IPS-20b (cell line): ENCODE results near the gene CLDN7.
"Not testable (repeated sequence)": the region's sequence is repeated elsewhere in the genome, so short reads cannot be mapped to it uniquely, and the experiment has no call there.

ENCODE experiments used
- H3K27ac ChIP-seq: one replicate; pipeline ENCODE4 v1.5.1; 2013; ENCODE audit warnings: low read length
- H3K27me3 ChIP-seq: 2 replicates; pipeline ENCODE4 v1.6.1; 2013; ENCODE audit warnings: mild to moderate bottlenecking, low read length, inconsistent platforms; ENCODE audit not compliant: insufficient read depth
- H3K36me3 ChIP-seq: 2 replicates; pipeline ENCODE4 v1.6.1; 2013; ENCODE audit warnings: low read depth, mild to moderate bottlenecking, inconsistent platforms, low read length, moderate library complexity; ENCODE audit not compliant: insufficient read depth
- H3K4me1 ChIP-seq: 2 replicates; pipeline ENCODE4 v1.6.1; 2013; ENCODE audit warnings: mild to moderate bottlenecking, control low read depth, inconsistent platforms, low read length, moderate library complexity; ENCODE audit not compliant: insufficient read depth
- H3K4me3 ChIP-seq: 2 replicates; pipeline ENCODE4 v1.5.1; 2013; ENCODE audit warnings: mild to moderate bottlenecking, low read length, inconsistent platforms
- H3K9ac ChIP-seq: 2 replicates; pipeline ENCODE4 v1.6.1; 2013; ENCODE audit warnings: low read depth, mild to moderate bottlenecking, inconsistent platforms, low read length, moderate library complexity
- H3K9me3 ChIP-seq: 2 replicates; pipeline ENCODE4 v1.6.1; 2013; ENCODE audit warnings: mild to moderate bottlenecking, low read depth, low read length, inconsistent platforms; ENCODE audit not compliant: insufficient read depth

CLDN7 gene

DNA sequence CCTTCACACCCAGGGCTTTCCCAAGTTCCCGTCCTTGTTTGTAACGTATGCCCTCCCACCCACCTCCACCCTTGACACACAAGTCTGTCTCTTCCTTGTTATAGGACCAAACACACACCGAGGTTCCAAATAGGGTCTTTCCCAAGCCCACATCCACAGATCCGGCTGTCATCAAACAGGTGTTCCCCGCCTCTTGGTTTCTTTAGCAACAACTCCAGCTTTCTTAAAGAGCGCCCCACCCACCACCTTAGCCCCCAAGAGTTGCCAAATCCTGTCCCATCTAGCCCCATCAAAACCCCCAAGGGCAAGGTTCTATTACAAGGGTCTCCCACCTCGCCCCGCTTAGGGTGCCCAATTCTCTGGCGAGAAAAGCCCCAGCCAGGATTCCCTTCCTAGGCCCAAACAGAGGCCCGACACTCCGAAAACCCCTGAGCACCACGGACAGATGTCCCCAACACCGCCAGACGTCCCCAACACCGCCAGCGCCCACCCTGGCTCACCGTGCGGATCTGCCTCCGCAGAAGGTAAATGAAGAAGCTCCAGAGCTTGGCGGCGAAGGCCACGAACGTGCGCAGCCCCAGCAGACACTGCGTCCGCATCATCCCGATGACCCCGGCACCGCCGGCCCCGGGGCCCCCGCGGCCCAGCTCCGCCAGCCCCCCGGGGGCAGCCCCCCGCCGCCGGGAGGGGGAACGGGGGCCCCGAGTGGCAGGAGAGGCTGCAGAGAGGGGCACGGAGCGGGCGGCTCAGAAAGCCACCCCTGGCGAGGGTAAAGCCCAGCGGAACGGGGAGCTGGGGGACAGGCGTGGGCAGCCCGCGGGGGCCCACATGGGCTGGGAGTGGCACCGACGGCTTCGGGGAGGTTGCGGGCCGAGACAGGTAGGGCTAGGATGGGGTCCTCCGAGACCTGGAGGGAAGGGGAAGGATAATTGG lies 11.3 kb downstream of the CLDN7 start:
- peak overlapping the region; percentile 94 for H3K9ac ChIP-seq
- peak overlapping the region; percentile 92 for H3K4me3 ChIP-seq

DNA sequence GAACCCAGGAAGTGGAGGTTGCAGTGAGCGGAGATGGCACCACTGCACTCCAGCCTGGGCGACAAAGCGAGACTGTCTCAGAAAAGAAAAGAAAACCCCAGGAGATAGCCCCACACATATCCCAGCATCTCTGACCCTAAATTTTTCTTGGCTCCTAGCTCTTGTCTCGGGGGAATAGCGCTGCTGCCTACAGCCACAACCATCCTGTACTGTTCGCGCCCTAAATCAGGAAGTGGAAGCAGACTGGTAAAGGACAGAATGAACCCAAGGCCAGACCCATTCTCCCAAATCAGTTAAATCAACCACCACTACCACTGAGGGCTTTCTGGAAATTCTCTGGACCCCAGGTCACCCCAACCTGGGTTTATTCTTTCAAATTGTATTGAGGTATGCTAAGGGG lies 12.4 kb downstream of the CLDN7 start:
- H3K27me3 ChIP-seq, result no peaks in the 10 kb centered on the region
- peaks cover 7% of the 10 kb centered on the region for H3K4me1 ChIP-seq
- no peak overlapping the region for H3K27ac ChIP-seq
- peaks cover 34% of the 10 kb centered on the region for H3K36me3 ChIP-seq
- H3K9ac ChIP-seq, result peak overlapping the region; percentile 94; the same call in 1 of the 2 replicates
- no peaks in the 10 kb centered on the region for H3K9me3 ChIP-seq
- peak overlapping the region; percentile 92; the same call in 1 of the 2 replicates for H3K4me3 ChIP-seq

More for the DNA sequence above, 11.3 kb downstream of the CLDN7 start:
- H3K4me1 ChIP-seq, result peaks cover 7% of the 10 kb centered on the region
- peak overlapping the region; percentile 48 for H3K27ac ChIP-seq
- H3K36me3 ChIP-seq, result peaks cover 37% of the 10 kb centered on the region
- no peaks in the 10 kb centered on the region for H3K27me3 ChIP-seq
- H3K9me3 ChIP-seq, result no peaks in the 10 kb centered on the region

GRCh38 chr17:7249214-7249613 lies 13.1 kb downstream of the CLDN7 start:
- H3K9ac ChIP-seq, result 0 out of 2 replicates have a peak overlapping the region, but pooled peaks have one; percentile 27
- H3K27ac ChIP-seq, result no peak overlapping the region
- H3K36me3 ChIP-seq, result peaks cover 34% of the 10 kb centered on the region
- peaks cover 7% of the 10 kb centered on the region for H3K4me1 ChIP-seq
- no peaks in the 10 kb centered on the region for H3K27me3 ChIP-seq
- no peak overlapping the region for H3K4me3 ChIP-seq
- H3K9me3 ChIP-seq, result no peaks in the 10 kb centered on the region

DNA sequence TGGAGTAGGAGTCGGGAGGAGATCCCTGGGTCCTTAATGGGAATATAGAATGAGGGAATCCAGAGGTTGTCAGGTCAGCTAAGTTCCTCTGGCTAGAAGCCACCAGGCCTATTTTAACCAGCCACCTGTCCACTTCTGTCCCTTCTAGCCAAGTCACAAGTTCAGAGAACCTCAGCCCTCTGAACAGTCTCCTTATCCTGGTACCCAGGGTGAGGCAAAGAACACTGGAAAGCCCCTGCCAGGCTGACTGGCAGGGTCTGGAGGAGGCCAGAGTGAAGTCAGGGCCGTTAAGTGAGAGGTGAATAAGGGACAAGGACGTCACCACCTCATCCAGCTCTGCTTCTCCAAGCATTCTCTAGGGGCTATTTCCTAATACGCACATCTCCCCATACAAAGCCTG lies 13.5 kb downstream of the CLDN7 start:
- Histone ChIP-seq H3K4me3 (no peak overlapping the region), H3K4me1 (peaks cover 7% of the 10 kb centered on the region), H3K9me3 (no peaks in the 10 kb centered on the region), H3K27ac (no peak overlapping the region), H3K36me3 (peaks cover 34% of the 10 kb centered on the region), H3K9ac (peak overlapping the region; percentile 27; the same call in 1 of the 2 replicates), H3K27me3 (no peaks in the 10 kb centered on the region)

GRCh38 chr17:7246779-7247178 lies 15.5 kb downstream of the CLDN7 start:
- Histone ChIP-seq H3K4me1 (peaks cover 4% of the 10 kb centered on the region), H3K9me3 (no peaks in the 10 kb centered on the region), H3K9ac (no peak overlapping the region), H3K4me3 (no peak overlapping the region), H3K36me3 (peaks cover 30% of the 10 kb centered on the region), H3K27me3 (no peaks in the 10 kb centered on the region), H3K27ac (no peak overlapping the region)

DNA sequence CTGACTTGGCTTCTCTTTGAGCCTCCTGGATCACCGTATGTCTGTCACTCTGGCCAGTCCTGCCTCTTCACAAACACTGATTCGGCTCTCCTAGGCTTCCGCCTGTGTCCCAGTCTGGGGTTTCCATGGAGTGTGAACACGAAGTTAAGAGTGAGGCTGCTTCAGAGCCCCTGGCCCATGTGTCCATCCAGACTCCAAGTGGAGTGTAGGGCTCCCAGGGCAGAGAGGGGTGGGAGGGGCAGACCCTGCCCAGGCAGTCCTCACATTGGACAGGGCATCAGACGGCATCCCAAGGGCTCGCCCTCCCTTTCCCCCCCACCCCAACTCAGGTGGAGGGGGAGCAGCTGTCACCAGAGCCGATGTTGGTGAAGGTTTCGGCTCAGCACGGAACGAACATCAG lies 18.4 kb downstream of the CLDN7 start:
- H3K27me3 ChIP-seq, H3K27ac ChIP-seq, H3K4me3 ChIP-seq, H3K9me3 ChIP-seq, H3K9ac ChIP-seq: not testable (repeated sequence)
- H3K36me3 ChIP-seq, result peaks cover 40% of the 10 kb centered on the region
- peaks cover 10% of the 10 kb centered on the region for H3K4me1 ChIP-seq

DNA sequence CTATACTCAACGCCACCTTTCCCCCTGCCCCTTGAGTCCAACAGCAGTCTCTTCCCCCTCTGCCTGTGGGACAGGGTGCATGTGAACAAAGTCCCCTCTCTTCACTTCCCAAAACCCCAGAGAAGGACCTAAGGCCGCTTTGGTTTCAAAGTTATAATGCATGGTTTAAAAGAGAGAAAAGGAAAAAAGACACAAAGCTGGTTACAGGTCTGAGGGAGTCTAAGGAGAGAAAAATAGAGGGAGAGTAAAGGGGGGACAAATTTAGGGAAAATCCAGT lies 18.9 kb downstream of the CLDN7 start:
- H3K9me3 ChIP-seq, result no peaks in the 10 kb centered on the region
- peaks cover 40% of the 10 kb centered on the region for H3K36me3 ChIP-seq
- H3K9ac ChIP-seq, result peak overlapping the region; percentile 90; the same call in 1 of the 2 replicates
- H3K27ac ChIP-seq, result peak overlapping the region; percentile 43
- peak overlapping the region; percentile 86 for H3K4me3 ChIP-seq
- peaks cover 10% of the 10 kb centered on the region; the same call in 1 of the 2 replicates for H3K4me1 ChIP-seq
- no peaks in the 10 kb centered on the region for H3K27me3 ChIP-seq

DNA sequence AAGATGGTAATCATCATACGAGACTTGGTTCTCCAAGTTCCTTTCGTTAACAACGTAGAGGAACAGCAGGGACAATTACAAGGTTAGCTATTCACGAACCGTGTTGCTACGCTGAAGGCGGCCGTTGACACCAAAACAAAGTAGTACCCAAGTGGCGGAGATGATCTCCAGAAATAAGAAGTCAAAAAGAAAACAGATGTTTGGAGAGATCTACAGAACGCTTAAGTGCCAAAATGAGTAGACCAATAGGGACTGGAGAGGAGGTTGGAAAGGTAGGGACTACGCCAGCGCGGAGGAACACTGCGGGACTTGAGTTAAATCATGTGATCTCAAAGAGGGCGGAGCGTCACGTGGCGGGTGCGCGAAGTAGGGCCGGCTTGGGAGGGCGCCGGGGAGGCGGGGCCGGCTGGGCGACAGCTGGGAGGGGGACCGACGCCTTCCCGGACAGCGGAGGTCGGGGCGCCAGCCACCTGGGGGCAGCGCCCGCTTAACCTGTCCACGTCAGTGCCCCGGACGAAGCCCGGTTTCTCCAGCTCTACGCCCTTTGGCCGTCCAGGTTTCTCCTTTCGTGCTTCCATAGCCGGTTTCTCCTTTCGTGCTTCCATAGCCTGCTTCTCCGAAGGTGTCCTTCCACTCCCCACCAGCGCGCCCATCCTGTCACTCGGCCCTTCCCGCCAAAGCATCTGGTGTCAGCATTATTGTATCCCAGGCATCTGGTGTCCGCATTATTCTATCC lies 19.4 kb downstream of the CLDN7 start:
- Histone ChIP-seq H3K27me3 (no peaks in the 10 kb centered on the region), H3K4me1 (peaks cover 10% of the 10 kb centered on the region; the same call in 1 of the 2 replicates), H3K36me3 (peaks cover 40% of the 10 kb centered on the region), H3K9me3 (no peaks in the 10 kb centered on the region), H3K4me3 (peak overlapping the region; percentile 86), H3K9ac (peak overlapping the region; percentile 90), H3K27ac (peak overlapping the region; percentile 92)

DNA sequence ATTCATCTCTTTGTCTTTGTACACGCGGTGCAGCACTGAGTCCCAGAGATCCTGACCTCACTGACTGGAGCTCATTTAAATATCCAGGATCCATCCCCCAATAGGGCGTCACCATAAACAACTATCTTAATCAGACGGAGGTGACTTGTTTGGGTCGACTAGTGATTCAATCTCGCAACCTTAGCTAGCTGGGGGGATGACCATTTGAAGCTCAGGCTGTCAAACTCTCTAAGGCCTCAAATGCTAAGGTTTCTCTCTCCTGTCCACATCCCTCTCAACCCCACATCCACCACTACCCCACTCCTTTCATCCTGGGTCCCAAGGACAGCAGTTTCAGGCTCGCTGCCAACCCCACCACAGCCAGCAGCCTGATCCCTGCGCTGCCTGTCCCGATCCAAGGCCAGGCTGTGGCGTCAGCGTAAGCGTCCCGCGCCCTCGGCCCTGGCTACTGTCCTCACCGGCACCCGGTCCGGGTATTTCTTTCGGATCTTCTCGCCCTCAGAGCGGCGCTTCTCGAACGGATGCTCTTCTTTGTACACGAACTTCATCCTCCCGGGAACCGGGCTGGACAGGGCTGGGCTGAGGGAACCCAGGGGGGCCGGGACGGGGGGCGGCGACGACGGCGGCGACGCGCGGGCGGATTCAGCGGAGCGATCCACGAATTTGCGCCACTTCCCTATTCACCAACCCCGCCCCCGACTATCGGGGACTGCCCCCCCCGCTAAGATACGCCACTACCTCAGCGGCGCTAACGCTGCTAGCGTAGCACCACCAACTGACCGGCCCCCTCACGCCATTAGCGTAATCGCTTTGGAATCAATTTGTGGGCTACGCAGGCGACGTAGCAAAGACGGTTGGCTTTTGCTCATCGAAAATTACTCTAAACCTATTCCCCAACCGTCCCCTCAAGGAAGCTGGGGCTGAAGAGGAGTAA lies 20.2 kb downstream of the CLDN7 start, which contains the start of gene GABARAP:
Gene GABARAP, minus strand, starts transcription at position 667 of the 934 bp plus-strand sequence. Its CDS starts 119 bp downstream, at position 548.
- peak within 1 kb of the TSS; percentile 90 for H3K9ac ChIP-seq
- H3K4me1 ChIP-seq, result peaks cover 16% of the 10 kb centered on the region
- H3K4me3 ChIP-seq, result peak within 1 kb of the TSS; percentile 86
- peak within 1 kb of the TSS; percentile 92 for H3K27ac ChIP-seq
- no peaks in the 10 kb centered on the region for H3K27me3 ChIP-seq
- H3K36me3 ChIP-seq, result peaks cover 40% of the 10 kb centered on the region
- H3K9me3 ChIP-seq, result no peaks in the 10 kb centered on the region

- Histone ChIP-seq H3K9me3 (no peaks in the 10 kb centered on the region), H3K4me3 (peak overlapping the region; percentile 86), H3K9ac (peak overlapping the region; percentile 90), H3K36me3 (peaks cover 40% of the 10 kb centered on the region), H3K27ac (peak overlapping the region; percentile 56), H3K27me3 (no peaks in the 10 kb centered on the region), H3K4me1 (peaks cover 16% of the 10 kb centered on the region)
These were observed 21.1 kb downstream of the CLDN7 start for GRCh38 chr17:7241090-7241733.
